ENCODE measurements around the gene SPDL1. TPM values are rescaled to one million over a fixed set of nuclear protein-coding genes. Genes with fewer than 3 reads are reported as not detected.
A peak's percentile ranks its signal among the peaks of the same experiment; 100 is the strongest.

The SPDL1 gene
- total and polyA plus RNA-seq, 2 of the 8 experiments (the other 6 are each of a cell fraction or from before 2014, with no cell fraction given) = 16.9 to 44.5 TPM

DNA sequence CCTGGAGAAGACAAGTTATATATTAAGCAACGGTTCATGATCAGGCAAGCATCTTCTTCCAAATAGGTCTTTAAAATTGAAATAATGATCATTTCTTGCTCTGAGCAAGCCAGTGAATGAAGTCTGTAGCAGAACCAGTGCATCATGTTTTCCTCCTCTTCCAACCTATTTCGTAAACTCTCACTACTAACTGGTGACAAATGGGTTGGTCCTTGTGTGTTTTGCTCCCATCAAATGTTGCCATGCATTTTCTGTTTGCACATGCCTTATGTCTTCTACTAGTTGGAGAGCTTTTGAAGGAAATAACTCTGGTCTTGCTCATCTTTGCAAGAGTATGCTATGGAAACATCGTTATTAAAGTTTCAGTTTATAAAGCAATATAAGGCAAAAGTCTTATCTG lies 37.2 kb upstream of the SPDL1 start:
- Histone ChIP-seq H3K9ac (replicated peaks in 1 of 4; ENCODE audit: extremely low read depth in 1 of 4, low read depth in 3 of 4, low read length in 3 of 4) (no peak overlapping the region), H2BK15ac (ENCODE audit: low read length) (no peak overlapping the region), H3K56ac (replicated peaks; ENCODE audit: insufficient read length, low read depth, low read length) (no peak overlapping the region), H3K27me3 (replicated peaks in 1 of 4; ENCODE audit: control insufficient read depth in 3 of 4, extremely low read depth in 1 of 4, insufficient read depth in 3 of 4, low read length in 3 of 4) (no peaks in the 10 kb centered on the region), H2BK120ac (replicated peaks; ENCODE audit: low read depth, low read length) (no peak overlapping the region), H2BK20ac (ENCODE audit: low read length) (no peak overlapping the region), H3K79me2 (ENCODE audit: control insufficient read depth in 1 of 2, insufficient read depth in 2 of 2, low read length in 2 of 2) (no peaks in the 10 kb centered on the region), H4K8ac (ENCODE audit: extremely low read depth, insufficient read depth, low read length) (no peak overlapping the region), H3K36me3 (ENCODE audit: control insufficient read depth in 2 of 4, insufficient read depth in 4 of 4, low read length in 3 of 4) (no peaks in the 10 kb centered on the region), H2AFZ (ENCODE audit: low read length) (peak overlapping the region; percentile 12; the same call in 1 of the 2 replicates), H3K23me2 (ENCODE audit: low read depth, low read length) (no peaks in the 10 kb centered on the region), H4K20me1 (replicated peaks in 1 of 2; ENCODE audit: control insufficient read depth in 1 of 2, insufficient read depth in 2 of 2, low read length in 2 of 2) (no peaks in the 10 kb centered on the region), H3K27ac (ENCODE audit: low read depth, low read length) (no peak overlapping the region), H3K4me3 (ENCODE audit: extremely low read depth in 1 of 4, insufficient read depth in 2 of 4, low read depth in 3 of 4, low read length in 4 of 4) (no peak overlapping the region), H3K4me2 (ENCODE audit: insufficient read depth in 1 of 2, low read depth in 2 of 2, low read length in 2 of 2) (no peak overlapping the region), H3K23ac (ENCODE audit: insufficient read length) (no peak overlapping the region), H2BK5ac (ENCODE audit: low read depth, low read length) (no peak overlapping the region), H3K18ac (ENCODE audit: extremely low read depth, low read length) (no peak overlapping the region), H3K4ac (replicated peaks; ENCODE audit: insufficient read length, low read depth, low read length) (no peak overlapping the region), H2AK5ac (ENCODE audit: low read depth, low read length) (no peak overlapping the region), H3K14ac (ENCODE audit: insufficient read length) (no peak overlapping the region), H3K9me3 (ENCODE audit: insufficient read depth in 2 of 2, low read depth in 1 of 2, low read length in 1 of 2) (no peaks in the 10 kb centered on the region), H2BK12ac (ENCODE audit: low read depth, low read length) (no peak overlapping the region), H3K79me1 (ENCODE audit: low read depth, low read length) (no peaks in the 10 kb centered on the region), H4K5ac (ENCODE audit: insufficient read length, low read depth, low read length) (no peak overlapping the region), H4K91ac (replicated peaks; ENCODE audit: insufficient read length, low read length) (no peak overlapping the region), H3K4me1 (replicated peaks in 1 of 4; ENCODE audit: control insufficient read depth in 3 of 4, insufficient read depth in 4 of 4, low read length in 3 of 4) (no peaks in the 10 kb centered on the region)
- FAIRE-seq = no peak
- DNase-seq (ENCODE audit: low read depth in 1 of 2, low spot score in 2 of 2) = no peak
- CTCF ChIA-PET (ENCODE audit: partially characterized antibody) = interaction anchor here (0.6 to 1.1 kb wide), 2 partner anchors 176 to 407 kb away, joined by 3 read pairs; no protein-coding TSS in a partner anchor
- WGBS, 2 experiments (ENCODE audit: extremely low coverage in 1 of 2, insufficient coverage in 1 of 2, insufficient read length in 1 of 2, insufficient replicate concordance in 2 of 2, low coverage in 1 of 2, low lambda C conversion rate in 2 of 2, missing lambda C conversion rate in 1 of 2) = 93% methylated on average over 3 of the region's 3 CpGs; no CpG with 5 or more reads in 1 of the 2 experiments
- TF ChIP-seq, protein P1, sequence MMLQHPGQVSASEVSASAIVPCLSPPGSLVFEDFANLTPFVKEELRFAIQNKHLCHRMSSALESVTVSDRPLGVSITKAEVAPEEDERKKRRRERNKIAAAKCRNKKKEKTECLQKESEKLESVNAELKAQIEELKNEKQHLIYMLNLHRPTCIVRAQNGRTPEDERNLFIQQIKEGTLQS (IDR thresholded peaks at IDR 0.05; ENCODE audit: insufficient read depth, low read depth, low read length) = no peak
- TF ChIP-seq EP300 (IDR thresholded peaks at IDR 0.05; ENCODE audit: borderline replicate concordance in 1 of 2, low read depth in 2 of 2, low read length in 2 of 2) (no peak), BCL11A (IDR thresholded peaks at IDR 0.05; ENCODE audit: low read depth in 2 of 2, low read length in 2 of 2) (no peak), TAF7 (optimal IDR thresholded peaks at IDR 0.05; ENCODE audit: borderline replicate concordance, low read depth, low read length) (no peak), KDM1A (IDR thresholded peaks at IDR 0.05; ENCODE audit: borderline replicate concordance, low read length) (no peak), TEAD4 (IDR thresholded peaks at IDR 0.05; ENCODE audit: low read depth, low read length) (no peak), POU5F1 (IDR thresholded peaks at IDR 0.05; ENCODE audit: low read depth, low read length) (no peak), TAF1 (IDR thresholded peaks at IDR 0.05; ENCODE audit: low read depth, low read length) (no peak), BRCA1 (IDR thresholded peaks at IDR 0.05; ENCODE audit: low read depth, low read length) (no peak)
- TF ChIP-seq, protein P2, sequence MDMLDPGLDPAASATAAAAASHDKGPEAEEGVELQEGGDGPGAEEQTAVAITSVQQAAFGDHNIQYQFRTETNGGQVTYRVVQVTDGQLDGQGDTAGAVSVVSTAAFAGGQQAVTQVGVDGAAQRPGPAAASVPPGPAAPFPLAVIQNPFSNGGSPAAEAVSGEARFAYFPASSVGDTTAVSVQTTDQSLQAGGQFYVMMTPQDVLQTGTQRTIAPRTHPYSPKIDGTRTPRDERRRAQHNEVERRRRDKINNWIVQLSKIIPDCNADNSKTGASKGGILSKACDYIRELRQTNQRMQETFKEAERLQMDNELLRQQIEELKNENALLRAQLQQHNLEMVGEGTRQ (IDR thresholded peaks at IDR 0.05; ENCODE audit: low read length) = no peak
- TF ChIP-seq, protein P3, sequence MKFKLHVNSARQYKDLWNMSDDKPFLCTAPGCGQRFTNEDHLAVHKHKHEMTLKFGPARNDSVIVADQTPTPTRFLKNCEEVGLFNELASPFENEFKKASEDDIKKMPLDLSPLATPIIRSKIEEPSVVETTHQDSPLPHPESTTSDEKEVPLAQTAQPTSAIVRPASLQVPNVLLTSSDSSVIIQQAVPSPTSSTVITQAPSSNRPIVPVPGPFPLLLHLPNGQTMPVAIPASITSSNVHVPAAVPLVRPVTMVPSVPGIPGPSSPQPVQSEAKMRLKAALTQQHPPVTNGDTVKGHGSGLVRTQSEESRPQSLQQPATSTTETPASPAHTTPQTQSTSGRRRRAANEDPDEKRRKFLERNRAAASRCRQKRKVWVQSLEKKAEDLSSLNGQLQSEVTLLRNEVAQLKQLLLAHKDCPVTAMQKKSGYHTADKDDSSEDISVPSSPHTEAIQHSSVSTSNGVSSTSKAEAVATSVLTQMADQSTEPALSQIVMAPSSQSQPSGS (IDR thresholded peaks at IDR 0.05; ENCODE audit: low read length) = no peak
- POLR2A ChIA-PET (ENCODE audit: partially characterized antibody) = interaction anchor here (0.6 kb wide), 1 partner anchor 1859 kb away, joined by 3 read pairs; no protein-coding TSS in a partner anchor
